Measurements from ENCODE around the gene UGT1A5. TPM values are rescaled to one million over a fixed set of nuclear protein-coding genes. Genes with fewer than 3 reads are reported as not detected.
A peak's percentile ranks its signal among the peaks of the same experiment; 100 is the strongest.

Gene UGT1A5
- polyA plus RNA-seq, 1 of the 3 experiments (the other 2 are of a cell fraction), result not detected

DNA sequence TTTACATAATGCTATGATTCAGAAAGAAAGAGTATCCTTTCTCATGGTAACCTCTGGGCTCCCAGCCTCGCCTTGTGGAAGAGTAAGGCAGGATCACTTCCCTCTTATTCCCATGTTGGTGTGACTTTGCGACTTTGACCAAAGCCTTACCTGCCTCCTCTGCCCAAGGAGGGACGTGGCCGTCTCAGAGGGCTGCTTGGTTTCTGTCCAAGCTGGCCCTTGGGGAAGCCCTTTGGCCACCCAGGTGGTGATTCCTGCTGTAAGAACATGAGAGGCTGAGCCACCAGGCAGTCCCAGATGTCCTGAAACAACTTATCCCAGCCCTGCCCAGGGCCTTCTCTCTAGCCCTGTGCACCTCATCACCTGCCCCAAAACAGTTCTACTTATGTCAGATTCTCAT is 14.0 kb upstream of the UGT1A5 start (continued):
- TF ChIP-seq PBX3 (IDR thresholded peaks at IDR 0.05) (no peak), RCOR1 (IDR thresholded peaks at IDR 0.05; ENCODE audit: low read length) (no peak)

DNA sequence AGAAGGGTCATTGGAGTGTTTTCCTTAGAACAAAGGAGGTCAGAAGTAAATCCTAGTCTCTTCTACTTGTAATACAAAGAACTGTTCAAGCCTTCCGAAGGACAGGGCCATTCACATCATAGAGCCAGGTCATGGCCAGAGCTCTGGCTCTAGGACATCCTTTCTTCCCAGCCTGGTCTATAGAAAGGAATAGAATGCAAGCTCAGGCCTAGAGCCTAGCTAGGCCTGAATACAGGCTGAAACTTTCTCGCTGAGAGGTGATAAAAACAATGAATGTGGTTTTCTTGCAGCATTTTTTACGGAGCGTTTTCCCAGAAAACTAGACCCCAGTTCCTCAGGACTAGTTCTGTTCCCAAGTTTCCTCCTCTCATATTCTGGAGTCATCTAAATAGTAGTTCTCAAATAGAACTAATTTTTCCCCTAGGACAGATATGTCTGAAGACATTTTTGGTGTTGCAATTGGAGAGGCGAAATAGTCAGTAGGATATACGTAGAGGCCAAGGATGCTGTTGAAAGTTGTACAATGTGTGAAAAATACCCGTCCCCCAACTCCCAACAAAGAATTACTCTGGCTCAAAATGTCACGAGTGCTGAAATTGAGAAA is 13.2 kb upstream of the UGT1A5 start:
- no peaks in the 10 kb centered on the region for H3K9me2 ChIP-seq
- no peak overlapping the region for H3K4me3 ChIP-seq (ENCODE audit: low read depth in 2 of 2, low read length in 1 of 2)
- no peaks in the 10 kb centered on the region for H3F3A ChIP-seq (replicated peaks; ENCODE audit: insufficient read depth)
- no peak for DNase-seq
- H3K27me3 ChIP-seq (ENCODE audit: insufficient read depth), result no peaks in the 10 kb centered on the region
- ChIA-PET CTCF (interaction anchor here (1.0 to 2.8 kb wide), 2 partner anchors 12 kb away, joined by 3 to 12 read pairs; partner anchors contain the start of gene UGT1A5), POLR2A (no interaction called here)
- peak overlapping the region; percentile 19 to 76; a peak in 2 of 4 replicates for H3K27ac ChIP-seq (ENCODE audit: low read depth in 2 of 2, low read length in 1 of 2)
- peaks cover 0 to 3% of the 10 kb centered on the region in 2 experiments; a peak in 2 of 4 replicates for H3K4me1 ChIP-seq (ENCODE audit: control insufficient read depth in 1 of 2, insufficient read depth in 2 of 2, low read depth in 1 of 2, low read length in 1 of 2)
- H3K79me2 ChIP-seq (ENCODE audit: insufficient read depth), result no peaks in the 10 kb centered on the region
- no peak for TF ChIP-seq RCOR1 (IDR thresholded peaks at IDR 0.05; ENCODE audit: low read length)
- TF ChIP-seq NRF1 (IDR thresholded peaks at IDR 0.05; ENCODE audit: low read depth, low read length), result no peak
- TF ChIP-seq USF2 (IDR thresholded peaks at IDR 0.05; ENCODE audit: borderline replicate concordance, low read depth, low read length), result no peak
- no peak for TF ChIP-seq TCF12 (IDR thresholded peaks at IDR 0.05)
- TF ChIP-seq, protein P1, sequence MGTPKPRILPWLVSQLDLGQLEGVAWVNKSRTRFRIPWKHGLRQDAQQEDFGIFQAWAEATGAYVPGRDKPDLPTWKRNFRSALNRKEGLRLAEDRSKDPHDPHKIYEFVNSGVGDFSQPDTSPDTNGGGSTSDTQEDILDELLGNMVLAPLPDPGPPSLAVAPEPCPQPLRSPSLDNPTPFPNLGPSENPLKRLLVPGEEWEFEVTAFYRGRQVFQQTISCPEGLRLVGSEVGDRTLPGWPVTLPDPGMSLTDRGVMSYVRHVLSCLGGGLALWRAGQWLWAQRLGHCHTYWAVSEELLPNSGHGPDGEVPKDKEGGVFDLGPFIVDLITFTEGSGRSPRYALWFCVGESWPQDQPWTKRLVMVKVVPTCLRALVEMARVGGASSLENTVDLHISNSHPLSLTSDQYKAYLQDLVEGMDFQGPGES (IDR thresholded peaks at IDR 0.05; ENCODE audit: low read depth, low read length), result no peak
- TF ChIP-seq, protein P2, sequence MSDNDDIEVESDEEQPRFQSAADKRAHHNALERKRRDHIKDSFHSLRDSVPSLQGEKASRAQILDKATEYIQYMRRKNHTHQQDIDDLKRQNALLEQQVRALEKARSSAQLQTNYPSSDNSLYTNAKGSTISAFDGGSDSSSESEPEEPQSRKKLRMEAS (IDR thresholded peaks at IDR 0.05; ENCODE audit: low read depth), result no peak
- TF ChIP-seq MXI1 (IDR thresholded peaks at IDR 0.05; ENCODE audit: low read depth, low read length), result no peak
- TF ChIP-seq EZH2phosphoT487 (IDR thresholded peaks at IDR 0.05; ENCODE audit: borderline replicate concordance, low read depth), result no peak
- TF ChIP-seq, protein P3, sequence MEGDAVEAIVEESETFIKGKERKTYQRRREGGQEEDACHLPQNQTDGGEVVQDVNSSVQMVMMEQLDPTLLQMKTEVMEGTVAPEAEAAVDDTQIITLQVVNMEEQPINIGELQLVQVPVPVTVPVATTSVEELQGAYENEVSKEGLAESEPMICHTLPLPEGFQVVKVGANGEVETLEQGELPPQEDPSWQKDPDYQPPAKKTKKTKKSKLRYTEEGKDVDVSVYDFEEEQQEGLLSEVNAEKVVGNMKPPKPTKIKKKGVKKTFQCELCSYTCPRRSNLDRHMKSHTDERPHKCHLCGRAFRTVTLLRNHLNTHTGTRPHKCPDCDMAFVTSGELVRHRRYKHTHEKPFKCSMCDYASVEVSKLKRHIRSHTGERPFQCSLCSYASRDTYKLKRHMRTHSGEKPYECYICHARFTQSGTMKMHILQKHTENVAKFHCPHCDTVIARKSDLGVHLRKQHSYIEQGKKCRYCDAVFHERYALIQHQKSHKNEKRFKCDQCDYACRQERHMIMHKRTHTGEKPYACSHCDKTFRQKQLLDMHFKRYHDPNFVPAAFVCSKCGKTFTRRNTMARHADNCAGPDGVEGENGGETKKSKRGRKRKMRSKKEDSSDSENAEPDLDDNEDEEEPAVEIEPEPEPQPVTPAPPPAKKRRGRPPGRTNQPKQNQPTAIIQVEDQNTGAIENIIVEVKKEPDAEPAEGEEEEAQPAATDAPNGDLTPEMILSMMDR (IDR thresholded peaks at IDR 0.05), result no peak
- TF ChIP-seq SIN3A (IDR thresholded peaks at IDR 0.05; ENCODE audit: borderline replicate concordance, low read depth, low read length), result no peak
- no peak for TF ChIP-seq FOXJ3 (CRISPR knock-in tag; IDR thresholded peaks at IDR 0.05)
- TF ChIP-seq REST (IDR thresholded peaks at IDR 0.05; ENCODE audit: low read depth, low read length), result no peak
- no peak for TF ChIP-seq EP300 (IDR thresholded peaks at IDR 0.05; ENCODE audit: borderline replicate concordance in 1 of 2, low read depth in 1 of 2, low read length in 1 of 2)
- no peak for TF ChIP-seq JUND (IDR thresholded peaks at IDR 0.05)
- no peak for TF ChIP-seq YY1 (IDR thresholded peaks at IDR 0.05; ENCODE audit: low read depth)
- no peak for TF ChIP-seq USF1 (IDR thresholded peaks at IDR 0.05; ENCODE audit: borderline replicate concordance, low read depth)
- TF ChIP-seq MEF2A (IDR thresholded peaks at IDR 0.05; ENCODE audit: borderline replicate concordance, low read depth), result no peak
- no peak for TF ChIP-seq SMC3 (IDR thresholded peaks at IDR 0.05; ENCODE audit: low read depth, low read length)
- no peaks in the 10 kb centered on the region for H4K20me1 ChIP-seq (ENCODE audit: insufficient read depth)
- H3K36me3 ChIP-seq (replicated peaks in 1 of 2; ENCODE audit: control insufficient read depth in 1 of 2, insufficient read depth in 2 of 2, low read length in 1 of 2), result no peaks in the 10 kb centered on the region
- H3K9me3 ChIP-seq, result no peaks in the 10 kb centered on the region
- H3K4me2 ChIP-seq, result no peak overlapping the region
- no peak overlapping the region for H2AFZ ChIP-seq (ENCODE audit: low read depth)
- 73% methylated on average over 8 of the region's 8 CpGs for WGBS (ENCODE audit: low lambda C conversion rate)
- H3K9ac ChIP-seq, result no peak overlapping the region
